IMR-90 (cell line): ENCODE measurements around the gene HSD17B8. TPM values are rescaled to one million over a fixed set of nuclear protein-coding genes. Genes with fewer than 3 reads are reported as not detected.

Experiments used
- ATAC-seq: fragments of 200-7000 bp; cut with Tn5 transposase; 2 replicates; pipeline ENCODE4 v1.9.1; 2020; ENCODE audit warnings: low read depth, mild to moderate bottlenecking, moderate library complexity
- BruUV-seq: library from RNA; stranded (reverse); fragments of 400-500 nt; replicated peaks from 2 replicates; lab custom pipeline; 2021; lab: Mats Ljungman, UMichigan
- CTCF ChIA-PET: fragments of 300-600 bp; formaldehyde crosslinking; extraction: SDS; loops from one replicate; lab custom pipeline; 2021; ENCODE audit warnings: antibody characterized with exemption; lab: Yijun Ruan, JAX
- POLR2A ChIA-PET: fragments of 300-600 bp; sonication (Branson Sonifier 250); formaldehyde crosslinking; loops from one replicate; lab custom pipeline; 2022; ENCODE audit warnings: antibody characterized with exemption; ENCODE audit not compliant: unreplicated experiment; lab: Charles Lee
- DNase-seq: peaks from one replicate; pipeline ENCODE4 v3.0.0; 2013
- H2AFZ ChIP-seq: replicated peaks from 2 replicates; pipeline ENCODE3; 2013; ENCODE audit warnings: low read length, mild to moderate bottlenecking; ENCODE audit not compliant: poor library complexity
- H2AK5ac ChIP-seq: 2 replicates; pipeline ENCODE4 v1.6.1; 2013; ENCODE audit warnings: low read depth, low read length, inconsistent platforms
- H2AK9ac ChIP-seq: replicated peaks from 2 replicates; pipeline ENCODE3; 2013; ENCODE audit warnings: mild to moderate bottlenecking, low read depth, low read length, moderate library complexity; ENCODE audit not compliant: poor library complexity
- H2BK120ac ChIP-seq: 2 replicates; pipeline ENCODE4 v1.6.1; 2013; ENCODE audit warnings: low read depth, low read length, inconsistent platforms
- H2BK15ac ChIP-seq: 3 replicates; pipeline ENCODE4 v1.6.1; 2013; ENCODE audit warnings: low read depth, low read length, inconsistent platforms
- H2BK20ac ChIP-seq: 2 replicates; pipeline ENCODE4 v1.6.1; 2013; ENCODE audit warnings: low read depth, mild to moderate bottlenecking, inconsistent platforms, low read length, moderate library complexity
- H2BK5ac ChIP-seq: 2 replicates; pipeline ENCODE4 v1.6.1; 2013; ENCODE audit warnings: mild to moderate bottlenecking, low read depth, low read length, inconsistent platforms; ENCODE audit not compliant: poor library complexity, severe bottlenecking
- H3K14ac ChIP-seq: replicated peaks from 2 replicates; pipeline ENCODE4 v1.6.1; 2013; ENCODE audit warnings: low read depth, low read length, inconsistent platforms
- H3K18ac ChIP-seq: 2 replicates; pipeline ENCODE4 v1.6.1; 2013; ENCODE audit warnings: low read depth, low read length, control low read depth
- H3K23ac ChIP-seq: 2 replicates; pipeline ENCODE4 v1.6.1; 2013; ENCODE audit warnings: low read depth, low read length, inconsistent platforms
- H3K27ac ChIP-seq: 2 replicates; pipeline ENCODE4 v1.5.1; 2013; ENCODE audit warnings: mild to moderate bottlenecking, control low read depth, low read length; ENCODE audit not compliant: insufficient read depth
- H3K27me3 ChIP-seq: 2 replicates; pipeline ENCODE4 v1.6.1; 2013; ENCODE audit warnings: low read length; ENCODE audit not compliant: control insufficient read depth, insufficient read depth
- H3K36me3 ChIP-seq: 2 replicates; pipeline ENCODE4 v1.6.1; 2013; ENCODE audit warnings: low read length, mixed read lengths; ENCODE audit not compliant: control insufficient read depth, insufficient read depth
- H3K4ac ChIP-seq: 2 replicates; pipeline ENCODE4 v1.6.1; 2013; ENCODE audit warnings: low read depth, low read length, inconsistent platforms
- H3K4me1 ChIP-seq: 2 replicates; pipeline ENCODE4 v1.6.1; 2013; ENCODE audit warnings: low read length, mixed read lengths; ENCODE audit not compliant: control insufficient read depth, insufficient read depth
- H3K4me2 ChIP-seq: 2 replicates; pipeline ENCODE4 v1.6.1; 2013; ENCODE audit warnings: low read depth, mild to moderate bottlenecking, control low read depth, low read length, moderate library complexity
- H3K4me3 ChIP-seq: 2 replicates; pipeline ENCODE4 v1.5.1; 2013; ENCODE audit warnings: low read depth, mild to moderate bottlenecking, control low read depth, low read length, moderate library complexity; ENCODE audit not compliant: insufficient read depth
- H3K56ac ChIP-seq: 2 replicates; pipeline ENCODE4 v1.6.1; 2013; ENCODE audit warnings: low read length, inconsistent platforms; ENCODE audit not compliant: insufficient read depth; ENCODE audit errors: extremely low read depth
- H3K79me1 ChIP-seq, 2 experiments: 2 replicates each; pipeline ENCODE4 v1.6.1; 2013; ENCODE audit warnings: low read length in 2 of 2, inconsistent platforms in 1 of 2, low read depth in 1 of 2
- H3K9ac ChIP-seq: 2 replicates; pipeline ENCODE4 v1.6.1; 2013; ENCODE audit warnings: low read depth, low read length, control low read depth
- H3K9me1 ChIP-seq: 2 replicates; pipeline ENCODE4 v1.6.1; 2013; ENCODE audit warnings: low read length, inconsistent platforms; ENCODE audit not compliant: insufficient read depth
- H3K9me3 ChIP-seq: 2 replicates; pipeline ENCODE4 v1.6.1; 2013; ENCODE audit warnings: low read length; ENCODE audit not compliant: control insufficient read depth, insufficient read depth
- H4K20me1 ChIP-seq: 2 replicates; pipeline ENCODE4 v1.6.1; 2013; ENCODE audit warnings: low read length, inconsistent platforms; ENCODE audit not compliant: insufficient read depth
- H4K5ac ChIP-seq: 2 replicates; pipeline ENCODE4 v1.6.1; 2013; ENCODE audit warnings: mild to moderate bottlenecking, low read depth, low read length, control low read depth
- H4K8ac ChIP-seq, 2 experiments: 2 replicates each; pipeline ENCODE4 v1.6.1; 2013; ENCODE audit warnings: low read depth in 2 of 2, low read length in 2 of 2, control low read depth in 1 of 2, inconsistent platforms in 1 of 2
- H4K91ac ChIP-seq: 2 replicates; pipeline ENCODE4 v1.6.1; 2013; ENCODE audit warnings: low read depth, low read length, inconsistent platforms; ENCODE audit not compliant: insufficient read depth
- BHLHE40 ChIP-seq: fragments of 150-350 bp; IDR thresholded peaks from 2 replicates; pipeline ENCODE4 v1.6.1; 2016; ENCODE audit warnings: mild to moderate bottlenecking, low read depth, low read length
- CHD1 ChIP-seq: IDR thresholded peaks from 2 replicates; pipeline ENCODE4 v1.6.1; 2012; ENCODE audit warnings: low read depth, low read length, improper control_type of control experiment
- FOS ChIP-seq: fragments of 150-350 bp; IDR thresholded peaks from 2 replicates; pipeline ENCODE4 v1.6.1; 2016; ENCODE audit warnings: low read depth, low read length
- RFX5 ChIP-seq: IDR thresholded peaks from 2 replicates; pipeline ENCODE4 v1.8.0; 2012; ENCODE audit warnings: low read depth, mild to moderate bottlenecking, low read length, moderate library complexity
- SMC3 ChIP-seq: fragments of 150-350 bp; IDR thresholded peaks from 2 replicates; pipeline ENCODE4 v1.6.1; 2016; ENCODE audit warnings: low read depth, mild to moderate bottlenecking, antibody characterized with exemption, low read length, moderate library complexity
- WGBS, 2 experiments: methylation state at CpG; one replicate each; pipeline versions ENCODE4 v1.1.5 to v1.1.7; 2013; ENCODE audit warnings: missing lambda C conversion rate in 2 of 2; ENCODE audit not compliant: insufficient read length in 1 of 2; ENCODE audit errors: extremely low coverage in 2 of 2; 5-methylcytosine and 5-hydroxymethylcytosine counted together
- dilution Hi-C: fragments of 300-500 bp; cut with HindIII; formaldehyde crosslinking; loops from one replicate; pipeline ENCODE4 v1.14.3; 2018; ENCODE audit warnings: low sequenced_read_pairs; ENCODE audit not compliant: unreplicated experiment
- in situ Hi-C: fragments of 300-500 bp; cut with MboI; formaldehyde crosslinking; loops from 3 replicates; pipeline ENCODE4 v1.14.3; 2019; ENCODE audit warnings: low sequenced_read_pairs, inconsistent platforms, mixed read lengths
- intact Hi-C: fragments of 100-400 bp; cut with micrococcal nuclease; formaldehyde crosslinking; loops from 2 replicates; pipeline ENCODE4 v1.10.0; 2022
- polyA plus RNA-seq, 3 experiments: library from polyadenylated mRNA; depleted of rRNA; stranded (reverse); fragments of >200 nt; gene quantifications; 2 replicates each; pipeline ENCODE4 v1.2.3, GENCODE V29; 2012; ENCODE audit warnings: low replicate concordance in 1 of 3
- total RNA-seq: library from RNA; depleted of rRNA; stranded (reverse); fragments of >200 nt; gene quantifications from 2 replicates; pipeline ENCODE4 v1.2.3, GENCODE V29; 2012
- TF ChIP-seq, protein P1 (sequence below): conservative IDR thresholded peaks from 2 replicates; pipeline ENCODE4 v1.5.1; 2012; ENCODE audit warnings: mild to moderate bottlenecking, low read depth, low read length, improper control_type of control experiment

The HSD17B8 gene
- total and polyA plus RNA-seq, 2 of the 4 experiments (the other 2 are of a cell fraction): 1.6 to 4.3 TPM

DNA sequence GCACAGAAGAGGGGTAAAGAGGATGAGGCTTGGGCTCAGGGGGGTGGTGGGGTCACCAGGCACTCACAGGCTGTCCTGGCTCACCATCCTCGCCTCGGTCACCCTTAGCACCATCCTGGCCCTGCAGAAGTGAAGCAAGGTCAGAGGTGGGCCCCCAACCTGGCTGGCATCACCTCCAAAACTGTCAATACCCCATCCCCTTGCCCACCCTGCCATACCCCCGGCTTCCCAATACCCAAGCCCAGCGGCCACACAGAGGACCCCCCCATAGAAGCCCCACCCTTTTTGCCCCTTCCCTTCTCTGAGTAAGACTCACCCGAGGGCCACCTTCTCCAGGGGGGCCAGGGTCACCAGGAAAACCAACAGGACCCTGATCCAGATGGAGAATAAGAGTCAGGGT is 35.8 kb upstream of the HSD17B8 start:
- dilution Hi-C loops: no loop called here
- DNase-seq: no peak
- Histone ChIP-seq H2AFZ (no peak overlapping the region), H3K14ac (no peak overlapping the region), H3K56ac (no peak overlapping the region), H3K4me2 (no peak overlapping the region), H3K27me3 (peaks cover 7% of the 10 kb centered on the region), H3K18ac (no peak overlapping the region), H3K4me1 (no peaks in the 10 kb centered on the region), H3K79me1 (no peaks in the 10 kb centered on the region), H3K36me3 (no peaks in the 10 kb centered on the region), H2AK9ac (no peak overlapping the region), H3K9me3 (no peaks in the 10 kb centered on the region), H3K27ac (no peak overlapping the region), H3K23ac (no peak overlapping the region), H3K4me3 (no peak overlapping the region), H2BK120ac (no peak overlapping the region), H4K20me1 (no peaks in the 10 kb centered on the region), H4K91ac (no peak overlapping the region), H3K4ac (no peak overlapping the region), H4K8ac (no peak overlapping the region), H2BK15ac (no peak overlapping the region), H4K5ac (no peak overlapping the region), H3K9me1 (no peaks in the 10 kb centered on the region), H2BK20ac (no peak overlapping the region), H3K9ac (no peak overlapping the region), H2AK5ac (no peak overlapping the region), H2BK5ac (no peak overlapping the region)
- 20% methylated on average over 2 of the region's 5 CpGs; no CpG with 5 or more reads in 1 of the 2 experiments for WGBS, 2 experiments
- ChIA-PET CTCF (no interaction called here), POLR2A (no interaction called here)
- in situ Hi-C loops: loop anchor here (10.0 kb wide), 1 partner anchor 154 kb away; no protein-coding TSS in a partner anchor
- no peak for ATAC-seq
- no TSS peak for BruUV-seq
- intact Hi-C loops: no loop called here
- TF ChIP-seq SMC3 (no peak), CHD1 (no peak), RFX5 (no peak), FOS (no peak), BHLHE40 (no peak)
- TF ChIP-seq, protein P1, sequence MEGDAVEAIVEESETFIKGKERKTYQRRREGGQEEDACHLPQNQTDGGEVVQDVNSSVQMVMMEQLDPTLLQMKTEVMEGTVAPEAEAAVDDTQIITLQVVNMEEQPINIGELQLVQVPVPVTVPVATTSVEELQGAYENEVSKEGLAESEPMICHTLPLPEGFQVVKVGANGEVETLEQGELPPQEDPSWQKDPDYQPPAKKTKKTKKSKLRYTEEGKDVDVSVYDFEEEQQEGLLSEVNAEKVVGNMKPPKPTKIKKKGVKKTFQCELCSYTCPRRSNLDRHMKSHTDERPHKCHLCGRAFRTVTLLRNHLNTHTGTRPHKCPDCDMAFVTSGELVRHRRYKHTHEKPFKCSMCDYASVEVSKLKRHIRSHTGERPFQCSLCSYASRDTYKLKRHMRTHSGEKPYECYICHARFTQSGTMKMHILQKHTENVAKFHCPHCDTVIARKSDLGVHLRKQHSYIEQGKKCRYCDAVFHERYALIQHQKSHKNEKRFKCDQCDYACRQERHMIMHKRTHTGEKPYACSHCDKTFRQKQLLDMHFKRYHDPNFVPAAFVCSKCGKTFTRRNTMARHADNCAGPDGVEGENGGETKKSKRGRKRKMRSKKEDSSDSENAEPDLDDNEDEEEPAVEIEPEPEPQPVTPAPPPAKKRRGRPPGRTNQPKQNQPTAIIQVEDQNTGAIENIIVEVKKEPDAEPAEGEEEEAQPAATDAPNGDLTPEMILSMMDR: no peak
